Measurements from ENCODE around the gene KLHL8. TPM values are rescaled to one million over a fixed set of nuclear protein-coding genes. Genes with fewer than 3 reads are reported as not detected.

The KLHL8 gene
- total RNA-seq, 1 donor from 2014 or later: 15.2 TPM

- H3K27me3 Mint-ChIP-seq (ENCODE audit: low read depth): no peaks in the 10 kb centered on the region
- H3K27ac Mint-ChIP-seq: no peak overlapping the region
- no peaks in the 10 kb centered on the region for H3K9me3 Mint-ChIP-seq
- DNase-seq (ENCODE audit: low spot score in 2 of 2, unreplicated experiment in 2 of 2): no peak
- peaks cover 51% of the 10 kb centered on the region for H3K36me3 Mint-ChIP-seq
- no peak overlapping the region for H3K4me3 Mint-ChIP-seq
- H3K4me1 Mint-ChIP-seq: peaks cover 3% of the 10 kb centered on the region
- TF ChIP-seq CTCF (IDR thresholded peaks at IDR 0.05; ENCODE audit: unreplicated experiment): no peak
These were observed 89.3 kb downstream of the KLHL8 start for GRCh38 chr4:87130985-87131703.

DNA sequence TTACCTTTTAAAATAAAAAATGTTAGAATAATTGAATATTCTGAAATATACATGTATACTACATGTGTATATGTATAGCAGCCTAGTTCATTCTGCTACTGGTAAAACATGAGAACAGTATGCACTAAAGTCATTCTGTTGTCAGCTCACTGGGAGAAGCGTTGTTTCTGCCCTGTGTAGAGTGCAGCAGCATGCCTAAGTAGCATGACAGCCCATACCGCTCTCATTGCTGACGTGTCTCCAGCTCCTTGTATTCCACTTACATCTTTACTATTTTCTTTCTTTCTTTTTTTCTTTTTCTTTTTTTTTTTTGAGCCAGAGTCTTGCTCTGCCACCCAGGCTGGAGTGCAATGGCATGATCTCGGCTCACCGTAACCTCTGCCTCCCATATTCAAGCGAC lies 90.7 kb downstream of the KLHL8 start:
- no peak overlapping the region for H3K27ac Mint-ChIP-seq
- no peak overlapping the region for H3K4me3 Mint-ChIP-seq
- no peaks in the 10 kb centered on the region for H3K9me3 Mint-ChIP-seq
- no peak for DNase-seq (ENCODE audit: low spot score in 2 of 2, unreplicated experiment in 2 of 2)
- H3K27me3 Mint-ChIP-seq (ENCODE audit: low read depth): no peaks in the 10 kb centered on the region
- peaks cover 3% of the 10 kb centered on the region for H3K4me1 Mint-ChIP-seq
- peaks cover 56% of the 10 kb centered on the region for H3K36me3 Mint-ChIP-seq
- TF ChIP-seq CTCF (IDR thresholded peaks at IDR 0.05; ENCODE audit: unreplicated experiment): no peak

DNA sequence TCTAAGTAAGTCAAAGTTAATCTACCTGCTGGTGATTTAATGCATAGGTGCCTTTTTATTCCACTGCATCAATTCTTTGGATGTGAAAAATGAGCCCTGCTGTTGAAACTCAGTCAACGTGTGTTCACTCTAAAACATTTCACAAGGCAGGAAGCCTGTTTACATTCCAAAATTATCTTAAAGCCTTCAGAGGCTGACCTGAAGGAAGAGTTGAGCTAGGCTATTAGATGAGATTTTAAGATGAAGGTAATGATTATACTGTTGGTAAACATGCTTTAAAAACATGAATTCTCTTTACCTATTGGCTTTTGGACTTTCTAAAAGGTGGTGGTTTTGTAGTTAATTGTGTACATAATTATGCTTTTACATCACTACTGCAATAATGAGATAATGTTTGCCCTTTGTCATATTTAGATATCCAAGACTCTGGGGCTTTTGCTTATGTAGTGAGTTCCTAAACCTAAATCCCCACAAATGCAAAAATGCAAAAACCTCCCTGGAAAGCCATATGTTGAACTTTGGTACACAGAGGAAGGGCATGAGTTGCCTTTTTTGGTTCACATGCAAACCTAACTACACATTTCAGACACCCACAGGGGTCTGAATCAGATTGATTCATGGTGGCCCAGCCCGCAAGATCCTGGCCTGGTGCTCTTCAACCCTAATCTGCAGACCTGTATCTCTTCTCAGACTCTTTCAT lies 92.3 kb downstream of the KLHL8 start:
- H3K27me3 Mint-ChIP-seq (ENCODE audit: low read depth): no peaks in the 10 kb centered on the region
- no peak for TF ChIP-seq CTCF (IDR thresholded peaks at IDR 0.05; ENCODE audit: unreplicated experiment)
- H3K27ac Mint-ChIP-seq: no peak overlapping the region
- H3K4me1 Mint-ChIP-seq: peaks cover 3% of the 10 kb centered on the region
- H3K36me3 Mint-ChIP-seq: peaks cover 46% of the 10 kb centered on the region
- no peak for DNase-seq (ENCODE audit: low spot score in 2 of 2, unreplicated experiment in 2 of 2)
- no peaks in the 10 kb centered on the region for H3K9me3 Mint-ChIP-seq
- H3K4me3 Mint-ChIP-seq: no peak overlapping the region

DNA sequence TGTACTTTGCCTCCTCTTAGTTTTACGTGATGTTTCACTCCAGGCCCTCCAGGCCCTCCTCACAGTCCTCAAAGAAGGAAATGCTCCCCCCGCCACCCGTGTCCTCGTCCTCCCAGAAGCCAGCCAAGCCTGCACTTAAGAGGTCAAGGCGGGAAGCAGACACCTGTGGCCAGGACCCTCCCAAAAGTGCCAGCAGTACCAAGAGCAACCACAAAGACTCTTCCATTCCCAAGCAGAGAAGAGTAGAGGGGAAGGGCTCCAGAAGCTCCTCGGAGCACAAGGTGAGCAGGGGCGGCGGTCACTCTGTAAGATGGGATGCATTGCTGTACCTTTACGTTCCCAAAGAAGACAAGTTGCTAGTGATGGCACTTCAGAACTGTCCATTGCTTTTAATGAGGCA lies 94.4 kb downstream of the KLHL8 start:
- Mint-ChIP-seq H3K9me3 (no peaks in the 10 kb centered on the region), H3K36me3 (peaks cover 40% of the 10 kb centered on the region), H3K27ac (no peak overlapping the region), H3K4me1 (peaks cover 3% of the 10 kb centered on the region), H3K4me3 (no peak overlapping the region), H3K27me3 (ENCODE audit: low read depth) (no peaks in the 10 kb centered on the region)
- TF ChIP-seq CTCF (IDR thresholded peaks at IDR 0.05; ENCODE audit: unreplicated experiment): no peak
- no peak for DNase-seq (ENCODE audit: low spot score in 2 of 2, unreplicated experiment in 2 of 2)

GRCh38 chr4:87122252-87122651 lies 98.2 kb downstream of the KLHL8 start:
- Mint-ChIP-seq H3K27me3 (ENCODE audit: low read depth) (no peaks in the 10 kb centered on the region), H3K9me3 (no peaks in the 10 kb centered on the region), H3K36me3 (peaks cover 26% of the 10 kb centered on the region), H3K4me1 (peaks cover 8% of the 10 kb centered on the region), H3K4me3 (no peak overlapping the region), H3K27ac (no peak overlapping the region)
- no peak for TF ChIP-seq CTCF (IDR thresholded peaks at IDR 0.05; ENCODE audit: unreplicated experiment)
- DNase-seq (ENCODE audit: low spot score in 2 of 2, unreplicated experiment in 2 of 2): no peak

All from mesothelial cell of epicardium (in vitro differentiated cells).